Panc1 (cell line): Measurements from ENCODE around the gene NOS1AP. TPM values are rescaled to one million over a fixed set of nuclear protein-coding genes. Genes with fewer than 3 reads are reported as not detected.

Source experiments
- ATAC-seq: fragments of 200-7000 bp; cut with Tn5 transposase; 2 replicates; pipeline ENCODE4 v1.9.1; 2020; ENCODE audit warnings: mild to moderate bottlenecking, moderate library complexity
- BruUV-seq: library from RNA; stranded (reverse); fragments of 400-500 nt; replicated peaks from 2 replicates; lab custom pipeline; 2021; lab: Mats Ljungman, UMichigan
- CTCF ChIA-PET: fragments of 300-600 bp; sonication (Branson Sonifier 250); formaldehyde crosslinking; loops from one replicate; lab custom pipeline; 2022; ENCODE audit warnings: antibody characterized with exemption; lab: Charles Lee
- POLR2A ChIA-PET: fragments of 300-600 bp; sonication (Branson Sonifier 250); formaldehyde crosslinking; loops from one replicate; lab custom pipeline; 2022; ENCODE audit warnings: antibody characterized with exemption; lab: Charles Lee
- DNase-seq: peaks from one replicate; pipeline ENCODE4 v3.0.0-alpha.2; 2010; ENCODE audit warnings: low read depth, low spot score
- H3K27ac ChIP-seq: 2 replicates; pipeline ENCODE4 v1.5.1; 2011; ENCODE audit warnings: mild to moderate bottlenecking, low read length, inconsistent platforms
- H3K27me3 ChIP-seq: fragments of 200-500 bp; sonication (Bioruptor generic); 2 replicates; pipeline ENCODE4 v1.6.0; 2014; ENCODE audit warnings: low read length, inconsistent platforms; ENCODE audit not compliant: control insufficient read depth, insufficient read depth
- H3K36me3 ChIP-seq: fragments of 200-500 bp; sonication (Bioruptor generic); 2 replicates; pipeline ENCODE4 v1.5.1; 2014; ENCODE audit warnings: inconsistent platforms, mild to moderate bottlenecking, low read length, moderate library complexity; ENCODE audit not compliant: control insufficient read depth, insufficient read depth
- H3K4me1 ChIP-seq: 2 replicates; pipeline ENCODE4 v1.5.1; 2011; ENCODE audit warnings: inconsistent platforms, mild to moderate bottlenecking, low read length, moderate library complexity; ENCODE audit not compliant: control insufficient read depth, insufficient read depth
- H3K4me3 ChIP-seq, 2 experiments: 2 replicates each; pipeline ENCODE4 v1.5.1; 2011 to 2012; ENCODE audit warnings: low read depth in 2 of 2, low read length in 2 of 2, mild to moderate bottlenecking in 2 of 2, inconsistent platforms in 1 of 2, moderate library complexity in 1 of 2
- H3K9me3 ChIP-seq: fragments of 200-500 bp; sonication (Bioruptor generic); 2 replicates; pipeline ENCODE4 v1.5.1; 2014; ENCODE audit warnings: low read depth, mild to moderate bottlenecking, inconsistent platforms, low read length, moderate library complexity; ENCODE audit not compliant: control insufficient read depth, insufficient read depth
- CTCF ChIP-seq: fragments of 450-650 bp; IDR thresholded peaks from 2 replicates; pipeline ENCODE4 v1.5.1; 2017; ENCODE audit warnings: mild to moderate bottlenecking
- POLR2AphosphoS5 ChIP-seq: IDR thresholded peaks from 2 replicates; pipeline ENCODE4 v1.6.1; 2012; ENCODE audit warnings: mild to moderate bottlenecking, low read depth, low read length, moderate library complexity
- REST ChIP-seq, 2 experiments: IDR thresholded peaks; 2 replicates each; pipeline ENCODE4 v1.6.1; 2011 to 2012; ENCODE audit warnings: low read depth in 2 of 2, control low read depth in 1 of 2, low read length in 1 of 2, mild to moderate bottlenecking in 1 of 2, moderate library complexity in 1 of 2; ENCODE audit not compliant: insufficient read depth in 1 of 2
- SIN3A ChIP-seq: IDR thresholded peaks from 2 replicates; pipeline ENCODE4 v1.6.1; 2012; ENCODE audit warnings: low read depth, mild to moderate bottlenecking, low read length, moderate library complexity, borderline replicate concordance; ENCODE audit not compliant: insufficient read depth
- TCF7L2 ChIP-seq: IDR thresholded peaks from 2 replicates; pipeline ENCODE4 v1.6.1; 2011; ENCODE audit warnings: mild to moderate bottlenecking, low read depth, low read length, inconsistent platforms
- in situ Hi-C: cut with HindIII; loops from 2 replicates; pipeline ENCODE4 v1.10.0; 2016; ENCODE audit warnings: low sequenced_read_pairs, low pct_unique_long_range_greater_than_20kb
- intact Hi-C: fragments of 100-400 bp; cut with micrococcal nuclease; formaldehyde crosslinking; loops from one replicate; pipeline ENCODE4 v1.10.0; 2022; ENCODE audit not compliant: unreplicated experiment
- total RNA-seq: library from RNA; stranded (reverse); gene quantifications from one replicate; pipeline ENCODE4 v1.2.1, GENCODE V29; 2021; ENCODE audit not compliant: unreplicated experiment

The NOS1AP gene
- total RNA-seq, 1 experiment from 2014 or later, result 27.9 TPM

- H3K27ac ChIP-seq, result 0 out of 2 replicates have a peak overlapping the region, but pooled peaks have one; percentile 17
- H3K36me3 ChIP-seq, result no peaks in the 10 kb centered on the region; the same call in 1 of the 2 replicates
- CTCF ChIA-PET, result no interaction called here
- POLR2A ChIA-PET, result no interaction called here
- H3K4me3 ChIP-seq, result no peak overlapping the region
- DNase-seq (no peak), ATAC-seq (no peak)
- peaks cover 62% of the 10 kb centered on the region for H3K4me1 ChIP-seq
- no TSS peak for BruUV-seq
- intact Hi-C loops (no loop called here), in situ Hi-C loops (no loop called here)
- TF ChIP-seq REST (IDR thresholded peaks at IDR 0.05; ENCODE audit: insufficient read depth in 1 of 2, low read depth in 2 of 2, low read length in 1 of 2) (no peak), SIN3A (no peak), POLR2AphosphoS5 (no peak), TCF7L2 (no peak), CTCF (no peak)
- H3K27me3 ChIP-seq, result no peaks in the 10 kb centered on the region
- H3K9me3 ChIP-seq, result no peaks in the 10 kb centered on the region
Measured at GRCh38 chr1:162087111-162087510, 17.6 kb downstream of the NOS1AP start.

GRCh38 chr1:162087574-162087973 lies 18.1 kb downstream of the NOS1AP start:
- Histone ChIP-seq H3K27me3 (no peaks in the 10 kb centered on the region), H3K4me1 (peaks cover 66% of the 10 kb centered on the region), H3K27ac (peak overlapping the region; percentile 64), H3K9me3 (no peaks in the 10 kb centered on the region), H3K36me3 (no peaks in the 10 kb centered on the region; the same call in 1 of the 2 replicates), H3K4me3 (no peak overlapping the region)
- ChIA-PET CTCF (no interaction called here), POLR2A (interaction anchor here (0.6 kb wide), 1 partner anchor 29 kb away, joined by 3 read pairs; no protein-coding TSS in a partner anchor)
- DNase-seq, result no peak
- in situ Hi-C loops, result no loop called here
- TF ChIP-seq TCF7L2 (no peak), SIN3A (no peak), POLR2AphosphoS5 (no peak)
- no peak for ATAC-seq
- BruUV-seq, result no TSS peak
- intact Hi-C loops, result no loop called here

- H3K27me3 ChIP-seq, result no peaks in the 10 kb centered on the region
- peaks cover 73% of the 10 kb centered on the region for H3K4me1 ChIP-seq
- BruUV-seq, result no TSS peak
- ChIA-PET POLR2A (interaction anchor here (0.6 kb wide), 1 partner anchor 28 kb away, joined by 3 read pairs; no protein-coding TSS in a partner anchor), CTCF (no interaction called here)
- H3K9me3 ChIP-seq, result no peaks in the 10 kb centered on the region
- H3K4me3 ChIP-seq, result no peak overlapping the region
- intact Hi-C loops (no loop called here), in situ Hi-C loops (no loop called here)
- peak overlapping the region; percentile 64 for H3K27ac ChIP-seq
- no peak for TF ChIP-seq SIN3A
- no peak for TF ChIP-seq TCF7L2
- TF ChIP-seq CTCF, result no peak
- ATAC-seq (0 out of 2 replicates have a peak, but pooled peaks have one; percentile 17), DNase-seq (no peak)
- H3K36me3 ChIP-seq, result no peaks in the 10 kb centered on the region; the same call in 1 of the 2 replicates
Measured at GRCh38 chr1:162088281-162088969, 18.9 kb downstream of the NOS1AP start.
